ENCODE measurements around the gene HNRNPCL1.
"Not testable (repeated sequence)": the region's sequence is repeated elsewhere in the genome, so short reads cannot be mapped to it uniquely, and the experiment has no call there.

HNRNPCL1 gene

DNA sequence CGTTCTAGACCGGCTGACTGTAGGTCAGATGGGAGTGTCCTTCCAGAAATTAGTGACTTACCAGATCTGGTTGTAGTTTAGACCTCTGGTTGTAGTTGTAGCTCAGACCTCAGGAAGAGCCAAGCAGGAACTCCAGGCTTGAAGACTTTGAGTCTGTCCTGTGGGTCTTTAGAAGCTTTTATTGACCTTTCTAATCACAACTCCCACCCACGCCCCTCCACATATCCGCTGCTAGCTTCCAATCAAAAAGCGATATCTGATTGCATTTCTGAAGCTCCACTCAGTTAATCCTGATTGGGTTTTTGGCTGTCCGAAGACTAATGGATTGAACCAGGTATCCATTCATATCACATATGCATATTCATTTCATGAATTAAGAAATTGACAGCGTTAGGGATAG lies at the start of gene HNRNPCL1:
Gene HNRNPCL1, minus strand, starts transcription at position 101 of the 400 bp plus-strand sequence. CDS start 431 bp downstream, outside the sequence.
- not testable (repeated sequence) for DNase-seq

DNA sequence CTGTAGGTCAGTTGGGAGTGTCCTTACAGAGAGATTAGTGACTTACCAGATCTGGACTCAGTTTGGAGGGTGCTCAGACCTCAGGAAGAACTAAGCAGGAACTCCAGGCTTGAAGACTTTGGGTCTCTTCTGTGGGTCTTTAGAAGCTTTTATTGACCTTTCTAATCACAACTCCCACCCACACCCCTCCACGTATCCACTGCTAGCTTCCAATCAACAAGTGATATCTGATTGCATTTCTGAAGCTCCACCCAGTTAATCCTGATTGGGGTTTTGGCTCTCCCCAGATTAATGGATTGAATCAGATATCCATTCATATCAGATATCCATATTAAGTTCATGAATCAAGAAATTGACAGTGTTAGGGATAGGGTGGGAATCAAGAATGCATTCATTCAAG lies 49.6 kb upstream of the HNRNPCL1 start, which contains the start of gene PRAMEF10:
Gene PRAMEF10, minus strand, starts transcription at position 101 of the 400 bp plus-strand sequence. CDS start 2,423 bp downstream, outside the sequence.
- DNase-seq, result not testable (repeated sequence)

DNA sequence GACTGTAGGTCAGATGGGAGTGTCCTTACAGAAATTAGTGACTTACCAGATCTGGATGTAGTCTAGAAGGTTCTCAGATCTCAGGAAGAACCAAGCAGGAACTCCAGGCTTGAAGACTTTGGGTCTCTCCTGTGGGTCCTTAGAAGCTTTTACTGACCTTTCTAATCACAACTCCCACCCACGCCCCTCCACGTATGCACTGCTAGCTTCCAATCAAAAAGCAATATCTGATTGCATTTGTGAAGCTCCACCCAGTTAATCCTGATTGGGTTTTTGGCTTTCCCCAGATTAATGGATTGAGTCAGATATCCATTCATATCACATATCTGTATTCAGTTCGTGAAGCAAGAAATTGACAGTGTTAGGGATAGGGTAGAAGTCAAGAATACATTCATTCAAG lies 37.6 kb upstream of the HNRNPCL1 start, which contains the start of gene PRAMEF4:
Gene PRAMEF4, minus strand, starts transcription at position 101 of the 400 bp plus-strand sequence. CDS start 2,807 bp downstream, outside the sequence.
- DNase-seq, result not testable (repeated sequence)

DNA sequence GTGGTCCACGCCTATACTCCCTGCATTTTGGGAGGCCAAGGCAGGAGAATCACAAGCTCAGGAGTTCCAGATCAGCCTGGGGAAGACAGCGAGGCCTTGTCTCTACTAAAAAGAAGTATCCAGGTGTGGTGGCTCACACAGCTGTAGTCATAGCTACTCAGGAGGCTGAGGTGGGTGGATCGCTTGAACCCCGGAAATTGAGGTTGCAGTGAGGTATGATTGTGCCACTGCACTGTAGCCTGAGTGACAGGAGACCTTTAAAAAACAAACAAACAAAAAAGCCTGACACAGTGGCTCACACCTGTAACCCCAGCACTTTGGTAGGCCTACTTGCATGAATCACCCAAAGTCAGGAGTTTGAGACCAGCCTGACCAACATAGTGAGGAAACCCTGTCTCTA lies 29.9 kb upstream of the HNRNPCL1 start:
- not testable (repeated sequence) for DNase-seq

DNA sequence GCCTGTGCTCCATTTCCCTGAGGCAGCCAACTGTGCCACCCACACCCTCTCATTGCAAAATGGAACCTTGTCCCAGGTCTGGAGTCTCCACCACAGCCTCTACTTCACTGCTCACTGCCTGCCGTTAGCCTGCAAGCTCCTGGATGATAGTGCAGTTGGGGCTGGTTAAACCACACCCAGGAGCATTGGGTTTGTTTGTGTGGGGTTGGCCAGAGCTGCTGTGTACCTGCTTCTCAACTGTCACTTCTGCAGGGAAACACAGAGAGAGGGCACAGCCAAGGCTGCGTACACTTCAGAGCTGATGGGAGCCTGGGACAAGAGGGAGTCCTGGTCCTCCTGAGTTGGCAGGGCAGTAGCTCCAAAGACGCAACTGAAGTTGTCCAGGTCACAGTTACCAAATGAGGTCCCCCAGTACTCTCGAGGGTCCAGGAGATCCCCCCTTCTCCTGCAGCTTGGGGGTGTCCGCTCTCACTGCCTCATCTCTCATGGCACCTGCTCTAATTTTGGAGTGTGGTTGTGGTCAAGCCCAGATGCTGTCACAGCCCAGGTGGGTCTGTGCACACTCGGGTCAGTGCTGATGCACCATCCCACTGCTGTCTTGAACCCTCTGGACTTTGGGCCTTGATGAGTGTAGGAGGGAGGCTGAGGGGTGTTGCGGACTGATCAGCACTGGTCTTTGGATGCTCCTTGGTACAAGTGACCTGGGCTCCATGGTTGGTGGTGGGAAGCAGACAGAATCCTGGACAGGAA lies 14.8 kb upstream of the HNRNPCL1 start:
- not testable (repeated sequence) for DNase-seq

DNA sequence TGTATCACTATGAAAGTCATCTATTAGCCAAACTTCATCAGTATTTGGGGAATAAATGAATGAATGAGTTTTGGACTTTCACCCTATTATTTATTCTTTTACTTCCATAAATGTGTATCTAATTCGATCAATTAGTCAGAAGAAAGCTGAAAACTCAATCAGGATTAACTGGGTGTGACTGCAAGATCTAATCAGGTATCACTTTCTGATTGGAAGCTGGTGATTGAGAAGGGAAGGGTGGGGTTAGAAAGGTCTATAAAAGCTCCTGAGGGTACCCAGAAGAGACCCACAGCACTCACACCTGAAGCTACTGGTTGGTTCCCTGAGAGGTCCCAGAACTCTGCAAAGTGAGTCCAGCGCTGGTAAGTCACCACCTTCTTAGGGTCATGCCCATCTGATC lies 8.3 kb upstream of the HNRNPCL1 start, which contains the start of gene PRAMEF2:
Gene PRAMEF2, plus strand, starts transcription at position 301 of the 400 bp plus-strand sequence. CDS start 1,924 bp downstream, outside the sequence.
- DNase-seq, result not testable (repeated sequence)

DNA sequence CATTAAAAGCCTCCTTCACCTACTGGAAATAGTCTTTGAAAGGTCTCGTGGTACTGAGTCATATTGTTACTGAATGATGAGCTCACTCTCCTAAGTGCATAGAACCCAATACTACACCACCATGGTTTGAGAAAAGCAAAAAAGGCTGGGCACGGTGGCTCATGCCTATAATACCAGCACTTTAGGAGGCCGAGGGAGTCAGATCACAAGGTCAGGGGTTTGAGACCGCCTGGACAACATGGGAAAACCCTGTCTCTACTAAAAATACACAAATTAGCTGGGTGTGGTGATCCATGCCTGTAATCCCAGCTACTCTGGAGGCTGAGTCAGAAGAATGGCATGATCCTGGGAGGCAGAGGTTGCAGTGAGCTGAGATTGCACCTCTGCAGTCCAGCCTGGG lies 3.3 kb upstream of the HNRNPCL1 start:
- DNase-seq, result no peak
- TF ChIP-seq GATA1 (IDR thresholded peaks at IDR 0.05; ENCODE audit: low read depth, low read length) (no peak), POLR2A (IDR thresholded peaks at IDR 0.05; ENCODE audit: low read length) (no peak)

DNA sequence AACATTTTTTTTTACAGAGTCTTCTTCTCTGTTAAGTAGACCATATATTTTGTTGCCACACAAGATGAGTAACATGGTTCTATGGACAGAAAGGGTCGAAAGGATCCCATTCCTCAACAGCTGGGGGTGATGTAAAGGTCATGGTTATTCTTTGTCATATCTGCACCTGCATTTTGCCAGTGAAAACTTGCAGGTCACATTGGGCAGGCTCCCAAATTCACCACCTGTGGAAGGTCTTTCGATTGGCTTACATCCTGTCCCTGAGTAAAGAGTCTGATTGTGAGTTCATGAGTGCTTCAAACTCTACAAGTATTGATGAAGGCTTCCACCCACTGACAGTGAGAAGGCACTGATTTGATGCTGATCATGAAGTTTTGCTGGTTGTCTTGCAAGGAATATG lies 15.3 kb downstream of the HNRNPCL1 start:
- DNase-seq, result not testable (repeated sequence)

DNA sequence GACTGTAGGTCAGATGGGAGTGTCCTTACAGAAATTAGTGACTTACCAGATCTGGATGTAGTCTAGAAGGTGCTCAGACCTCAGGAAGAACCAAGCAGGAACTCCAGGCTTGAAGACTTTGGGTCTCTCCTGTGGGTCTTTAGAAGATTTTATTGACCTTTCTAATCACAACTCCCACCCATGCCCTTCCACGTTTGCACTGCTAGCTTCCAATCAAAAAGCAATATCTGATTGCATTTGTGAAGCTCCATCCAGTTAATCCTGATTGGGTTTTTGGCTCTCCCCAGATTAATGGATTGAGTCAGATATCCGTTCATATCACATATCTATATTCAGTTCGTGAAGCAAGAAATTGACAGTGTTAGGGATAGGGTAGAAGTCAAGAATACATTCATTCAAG lies 17.2 kb downstream of the HNRNPCL1 start, which contains the start of gene PRAMEF11:
Gene PRAMEF11, minus strand, starts transcription at position 101 of the 400 bp plus-strand sequence. CDS start 2,621 bp downstream, outside the sequence.
- not testable (repeated sequence) for DNase-seq

DNA sequence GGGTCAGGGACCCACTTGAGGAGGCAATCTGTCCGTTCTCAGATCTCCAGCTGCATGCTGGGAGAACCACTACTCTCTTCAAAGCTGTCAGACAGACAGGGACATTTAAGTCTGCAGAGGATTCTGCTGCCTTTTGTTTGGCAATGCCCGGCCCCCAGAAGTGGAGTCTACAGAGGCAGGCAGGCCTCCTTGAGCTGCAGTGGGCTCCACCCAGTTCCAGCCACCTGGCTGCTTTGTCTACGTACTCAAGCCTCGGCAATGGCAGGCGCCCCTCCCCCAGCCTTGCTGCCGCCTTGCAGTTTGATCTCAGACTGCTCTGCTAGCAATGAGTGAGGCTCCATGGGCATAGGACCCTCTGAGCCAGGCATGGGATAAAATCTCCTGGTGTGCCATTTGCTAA lies 29.5 kb downstream of the HNRNPCL1 start:
- not testable (repeated sequence) for DNase-seq

DNA sequence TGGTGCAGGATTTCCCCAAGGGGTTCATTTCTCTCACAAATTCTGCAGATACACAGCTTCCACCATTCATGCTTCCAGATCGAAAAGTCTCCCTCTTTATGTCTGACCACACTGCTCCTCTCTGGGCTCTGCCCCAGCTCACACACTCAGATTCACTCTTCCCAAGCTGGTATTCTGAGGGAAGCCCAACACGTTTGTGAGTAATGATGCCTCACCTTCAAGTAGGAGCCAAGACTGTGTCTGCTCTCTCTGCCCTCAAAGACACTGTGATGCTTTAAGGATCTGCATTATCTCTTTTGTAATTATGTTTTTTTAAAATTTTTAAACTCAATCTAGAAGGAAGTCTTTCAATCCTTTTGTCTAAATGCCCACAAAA lies 37.1 kb downstream of the HNRNPCL1 start:
- no peak for DNase-seq
- TF ChIP-seq POLR2A (IDR thresholded peaks at IDR 0.05; ENCODE audit: low read length) (no peak), GATA1 (IDR thresholded peaks at IDR 0.05; ENCODE audit: low read depth, low read length) (no peak)

DNA sequence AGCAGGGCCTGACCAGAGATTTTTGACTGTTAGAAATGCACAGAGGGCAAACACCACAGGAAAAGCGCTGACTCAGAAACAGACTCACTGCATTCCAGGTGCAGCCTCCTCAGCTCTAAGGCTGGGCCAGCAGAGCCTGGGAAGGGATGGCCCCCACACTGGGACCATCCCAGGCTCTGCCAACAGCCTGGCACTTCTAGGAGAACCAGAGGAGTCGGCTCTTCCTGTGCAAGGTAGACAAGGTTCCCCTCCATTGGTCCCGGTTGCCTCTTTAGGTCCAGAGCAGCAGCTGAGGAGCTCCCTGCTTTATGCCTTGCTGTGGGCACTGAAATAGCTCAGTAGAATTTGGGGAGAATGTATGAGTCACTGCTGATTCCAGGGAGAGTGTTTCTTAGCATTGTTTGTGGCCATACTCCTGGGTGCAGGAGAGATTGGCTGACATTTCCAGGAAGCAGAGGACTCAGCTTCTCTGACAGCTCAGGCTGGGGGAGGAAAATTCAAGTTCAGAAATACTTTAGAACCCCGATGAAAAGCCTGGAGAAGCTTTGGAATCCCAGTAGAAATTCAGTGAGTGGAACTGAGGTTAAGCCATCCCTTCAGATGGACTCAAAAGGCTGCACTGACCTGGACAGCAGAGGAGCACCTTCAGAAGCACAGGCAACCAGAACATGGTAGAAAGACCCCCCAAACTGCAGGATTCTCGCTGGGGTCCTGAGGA lies 37.7 kb downstream of the HNRNPCL1 start:
- no peak for DNase-seq
- TF ChIP-seq GATA1 (IDR thresholded peaks at IDR 0.05; ENCODE audit: low read depth, low read length), result no peak
- no peak for TF ChIP-seq POLR2A (IDR thresholded peaks at IDR 0.05; ENCODE audit: low read length)

DNA sequence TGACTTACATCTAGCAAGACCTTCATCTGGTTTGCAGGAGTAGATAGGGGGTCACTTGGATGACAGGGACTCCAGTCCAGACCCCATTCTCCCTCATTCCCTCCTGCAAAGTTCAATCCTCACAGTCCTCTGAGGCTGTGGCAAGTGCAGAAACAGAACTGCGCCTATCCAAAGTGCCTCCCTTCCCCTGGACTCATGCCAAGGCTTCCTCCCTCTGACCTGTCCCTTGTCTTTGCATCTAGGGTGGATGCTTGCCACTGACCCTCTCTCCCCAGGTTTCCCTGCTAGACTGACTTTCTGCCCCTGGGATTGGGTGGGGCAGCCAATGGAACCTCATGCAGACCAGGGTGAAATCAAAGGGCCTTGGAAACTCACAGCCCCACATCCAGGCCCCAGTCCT lies 38.6 kb downstream of the HNRNPCL1 start:
- TF ChIP-seq POLR2A (IDR thresholded peaks at IDR 0.05; ENCODE audit: low read length), result no peak
- no peak for TF ChIP-seq GATA1 (IDR thresholded peaks at IDR 0.05; ENCODE audit: low read depth, low read length)
- DNase-seq, result no peak

DNA sequence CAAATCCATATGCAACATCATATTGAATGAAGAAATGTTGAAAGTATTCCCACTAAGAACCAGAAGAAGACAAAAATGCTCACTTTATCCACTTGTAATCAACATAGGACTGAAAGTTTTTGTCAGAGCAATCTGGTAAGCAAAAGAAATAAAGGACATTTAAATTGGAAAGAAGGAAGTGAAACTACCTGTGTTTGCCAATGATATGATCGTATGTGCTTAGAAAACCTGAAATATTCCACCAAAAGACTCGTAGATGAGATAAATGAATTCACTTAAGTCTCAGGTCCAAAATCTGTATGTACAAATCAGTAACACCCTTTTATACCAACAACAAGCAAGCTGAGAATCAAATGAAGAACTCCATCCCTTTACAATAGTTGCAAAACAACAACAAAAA lies 48.8 kb downstream of the HNRNPCL1 start:
- TF ChIP-seq POLR2A (IDR thresholded peaks at IDR 0.05; ENCODE audit: low read length), result no peak
- TF ChIP-seq GATA1 (IDR thresholded peaks at IDR 0.05; ENCODE audit: low read depth, low read length), result no peak
- no peak for DNase-seq

DNA sequence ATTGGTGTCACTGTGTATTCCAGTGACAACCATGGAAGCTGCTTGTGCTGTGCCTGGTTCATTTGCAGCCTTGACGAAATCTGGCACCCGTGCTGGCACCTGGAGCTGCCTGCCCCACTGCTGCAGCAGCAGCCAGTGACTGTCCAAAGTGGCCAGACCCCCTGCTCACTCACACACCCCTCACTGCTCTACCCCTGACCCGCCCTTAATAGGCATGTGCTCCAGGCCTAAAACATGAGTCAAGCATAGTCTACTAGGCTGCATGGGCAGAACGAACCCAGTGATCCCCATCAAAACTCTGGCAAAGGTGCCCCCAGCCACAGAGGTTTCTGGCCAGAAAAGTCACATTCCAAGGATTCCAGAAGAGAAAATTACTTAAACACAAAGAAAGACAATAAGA lies 49.6 kb downstream of the HNRNPCL1 start:
- TF ChIP-seq GATA1 (IDR thresholded peaks at IDR 0.05; ENCODE audit: low read depth, low read length) (no peak), POLR2A (IDR thresholded peaks at IDR 0.05; ENCODE audit: low read length) (no peak)

More for the DNA sequence above, 49.6 kb downstream of the HNRNPCL1 start:
- no peak for DNase-seq

Data from erythroblast (primary cell).